HUES64 (cell line): Measurements from ENCODE around the gene LAMA2.

Experiments used
- H3K27ac ChIP-seq: 2 replicates; pipeline ENCODE4 v1.7.0; 2013; ENCODE audit warnings: low read depth, low read length, inconsistent platforms
- H3K27me3 ChIP-seq: 2 replicates; pipeline ENCODE4 v1.6.1; 2013; ENCODE audit warnings: mild to moderate bottlenecking, low read length; ENCODE audit not compliant: insufficient read depth
- H3K36me3 ChIP-seq: 2 replicates; pipeline ENCODE4 v1.6.1; 2013; ENCODE audit warnings: mild to moderate bottlenecking, low read length; ENCODE audit not compliant: insufficient read depth
- H3K4me1 ChIP-seq: 2 replicates; pipeline ENCODE4 v1.6.1; 2013; ENCODE audit warnings: mild to moderate bottlenecking, low read length, moderate library complexity; ENCODE audit not compliant: insufficient read depth
- H3K4me3 ChIP-seq: 2 replicates; pipeline ENCODE4 v1.5.1; 2013; ENCODE audit warnings: mild to moderate bottlenecking, low read length, moderate library complexity
- H3K9ac ChIP-seq: 2 replicates; pipeline ENCODE4 v1.6.1; 2013; ENCODE audit warnings: mild to moderate bottlenecking, low read depth, low read length
- H3K9me3 ChIP-seq: 2 replicates; pipeline ENCODE4 v1.6.1; 2013; ENCODE audit warnings: low read depth, low read length; ENCODE audit not compliant: insufficient read depth
- WGBS: fragments of 150-250, 120-280 bp; methylation state at CpG from one replicate; pipeline ENCODE4 v1.1.7; 2013; ENCODE audit warnings: missing lambda C conversion rate; 5-methylcytosine and 5-hydroxymethylcytosine counted together

LAMA2 gene

DNA sequence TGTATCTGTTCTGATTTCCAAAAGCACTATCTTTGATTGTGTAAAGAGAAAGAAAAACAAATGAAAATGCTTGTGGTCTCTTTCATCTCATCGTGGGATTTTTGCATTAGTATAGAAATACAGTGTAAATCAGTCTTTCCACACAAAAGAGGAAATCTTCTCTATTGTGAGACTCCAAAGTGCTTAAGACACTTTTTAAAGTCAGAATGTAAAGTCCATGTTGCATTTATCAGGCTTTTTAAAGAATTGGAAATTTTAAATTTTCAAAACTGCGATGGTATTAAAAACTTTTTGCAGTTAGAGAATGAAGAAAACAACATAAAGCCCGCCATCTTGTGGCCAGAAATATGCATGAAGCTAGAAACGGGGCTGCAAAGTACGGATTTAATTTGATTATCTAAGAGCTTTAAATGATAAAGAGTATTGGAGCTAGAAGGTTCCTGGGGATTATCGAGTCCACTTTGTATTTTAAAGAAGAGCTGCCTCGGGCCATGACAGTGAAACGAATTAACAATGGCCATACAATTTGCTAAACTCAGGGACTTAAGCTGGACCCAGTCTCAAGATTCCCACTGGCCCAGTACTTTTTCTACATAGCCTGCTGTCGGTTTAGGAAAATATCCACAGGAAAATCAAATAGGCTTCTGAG, 487.5 kb downstream of the LAMA2 start:
- 13% methylated on average over 8 of the region's 9 CpGs for WGBS
- H3K4me1 ChIP-seq: peaks cover 11% of the 10 kb centered on the region

GRCh38 chr6:129381885-129382284, 498.9 kb downstream of the LAMA2 start:
- 90% methylated on average over 2 of the region's 2 CpGs for WGBS
- no peak overlapping the region for H3K27ac ChIP-seq
- H3K9me3 ChIP-seq: no peaks in the 10 kb centered on the region
- H3K9ac ChIP-seq: no peak overlapping the region
- no peaks in the 10 kb centered on the region for H3K27me3 ChIP-seq
- no peaks in the 10 kb centered on the region for H3K36me3 ChIP-seq
- H3K4me3 ChIP-seq: no peak overlapping the region
- no peaks in the 10 kb centered on the region for H3K4me1 ChIP-seq

More for the DNA sequence above, 487.5 kb downstream of the LAMA2 start:
- Histone ChIP-seq H3K27ac (no peak overlapping the region), H3K27me3 (no peaks in the 10 kb centered on the region), H3K9ac (no peak overlapping the region), H3K36me3 (no peaks in the 10 kb centered on the region), H3K4me3 (no peak overlapping the region), H3K9me3 (no peaks in the 10 kb centered on the region)

- 95% methylated on average over 7 of the region's 7 CpGs for WGBS
- H3K9ac ChIP-seq: no peak overlapping the region
- H3K4me1 ChIP-seq: no peaks in the 10 kb centered on the region
- H3K27me3 ChIP-seq: no peaks in the 10 kb centered on the region
- no peaks in the 10 kb centered on the region for H3K9me3 ChIP-seq
- H3K4me3 ChIP-seq: no peak overlapping the region
- no peak overlapping the region for H3K27ac ChIP-seq
- no peaks in the 10 kb centered on the region for H3K36me3 ChIP-seq
Measured at GRCh38 chr6:129382916-129383315, 500.0 kb downstream of the LAMA2 start.

DNA sequence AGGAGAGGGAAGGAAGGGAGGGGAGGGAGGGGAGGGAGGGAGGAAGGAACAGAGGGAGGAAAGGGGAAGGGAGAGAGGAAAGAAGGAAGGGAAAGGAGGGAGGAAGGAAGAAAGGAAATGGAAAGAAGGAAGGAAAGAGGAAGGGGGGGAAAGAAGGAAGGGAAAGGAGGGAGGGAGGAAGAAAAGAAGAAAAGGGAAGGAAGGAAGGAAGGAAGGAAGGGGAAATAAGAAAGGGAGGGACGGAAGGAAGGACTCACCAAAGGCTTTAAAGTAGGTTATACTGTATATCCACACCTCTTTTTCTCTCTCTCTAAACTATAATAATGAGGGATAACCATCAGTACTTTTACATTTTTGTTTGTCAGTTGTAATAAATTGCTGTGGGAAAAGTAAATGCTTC, 502.2 kb downstream of the LAMA2 start:
- Histone ChIP-seq H3K27me3 (no peaks in the 10 kb centered on the region), H3K27ac (no peak overlapping the region), H3K36me3 (no peaks in the 10 kb centered on the region), H3K9me3 (no peaks in the 10 kb centered on the region), H3K4me3 (no peak overlapping the region), H3K9ac (no peak overlapping the region), H3K4me1 (no peaks in the 10 kb centered on the region)
- WGBS: no CpG with 5 or more reads among the region's 1 CpG

DNA sequence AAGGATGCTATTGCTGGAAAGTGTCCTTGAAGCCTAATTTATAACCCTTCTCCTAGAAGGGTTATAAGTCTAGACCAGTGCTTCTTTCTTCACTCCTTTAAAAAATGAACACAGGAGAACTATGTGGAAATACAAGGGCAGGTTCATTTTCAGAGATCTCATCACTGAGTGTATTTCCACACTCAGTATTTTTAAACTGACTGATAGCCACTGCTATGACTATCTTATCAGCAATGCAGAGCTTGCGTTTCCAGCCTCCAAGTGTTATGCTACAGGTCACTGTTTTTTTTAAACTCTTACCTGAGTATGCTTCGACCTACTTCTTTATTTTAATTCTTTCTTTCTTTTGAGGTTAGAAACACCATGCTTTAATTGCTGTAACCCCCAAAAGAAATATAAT, 508.0 kb downstream of the LAMA2 start:
- no peaks in the 10 kb centered on the region for H3K4me1 ChIP-seq
- no peak overlapping the region for H3K27ac ChIP-seq
- no peak overlapping the region for H3K9ac ChIP-seq
- 81% methylated on average over 2 of the region's 2 CpGs for WGBS
- H3K36me3 ChIP-seq: no peaks in the 10 kb centered on the region
- no peaks in the 10 kb centered on the region for H3K27me3 ChIP-seq
- H3K4me3 ChIP-seq: no peak overlapping the region
- H3K9me3 ChIP-seq: no peaks in the 10 kb centered on the region

- Histone ChIP-seq H3K9me3 (no peaks in the 10 kb centered on the region), H3K27me3 (no peaks in the 10 kb centered on the region), H3K36me3 (no peaks in the 10 kb centered on the region), H3K9ac (no peak overlapping the region), H3K4me3 (no peak overlapping the region), H3K27ac (no peak overlapping the region), H3K4me1 (no peaks in the 10 kb centered on the region)
- WGBS: 100% methylated on average over 2 of the region's 2 CpGs
Measured at GRCh38 chr6:129393654-129394053, 510.7 kb downstream of the LAMA2 start.

- no peaks in the 10 kb centered on the region for H3K4me1 ChIP-seq
- no peaks in the 10 kb centered on the region for H3K27me3 ChIP-seq
- no peak overlapping the region for H3K4me3 ChIP-seq
- H3K9ac ChIP-seq: no peak overlapping the region
- no peaks in the 10 kb centered on the region for H3K9me3 ChIP-seq
- 95% methylated on average over 2 of the region's 4 CpGs for WGBS
- H3K36me3 ChIP-seq: no peaks in the 10 kb centered on the region
- H3K27ac ChIP-seq: no peak overlapping the region
Measured at GRCh38 chr6:129398764-129399163, 515.8 kb downstream of the LAMA2 start.

- no peaks in the 10 kb centered on the region for H3K9me3 ChIP-seq
- H3K9ac ChIP-seq: no peak overlapping the region
- no peaks in the 10 kb centered on the region for H3K4me1 ChIP-seq
- H3K27ac ChIP-seq: no peak overlapping the region
- H3K4me3 ChIP-seq: no peak overlapping the region
- no peaks in the 10 kb centered on the region for H3K27me3 ChIP-seq
- 69% methylated on average over 1 of the region's 1 CpG for WGBS
- no peaks in the 10 kb centered on the region for H3K36me3 ChIP-seq
Measured at GRCh38 chr6:129402244-129402643, 519.3 kb downstream of the LAMA2 start.

DNA sequence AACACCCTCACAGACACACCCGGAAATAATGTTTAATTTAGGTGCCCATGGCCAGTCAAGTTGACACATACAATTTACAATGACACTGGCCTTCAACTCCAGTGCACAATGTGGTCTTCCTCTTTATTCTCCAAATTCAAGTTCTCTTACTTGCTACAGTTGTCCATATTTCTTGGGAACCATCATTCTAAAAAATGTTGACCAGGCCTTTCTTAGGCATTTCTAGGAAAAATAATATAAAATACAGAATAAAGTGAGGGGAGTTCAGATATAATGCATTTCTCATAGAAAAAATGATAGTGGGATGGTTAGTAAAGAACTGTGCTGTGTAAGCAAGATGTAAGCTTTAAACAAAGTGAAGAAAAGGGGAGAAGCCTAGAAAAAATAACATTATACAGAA, 528.2 kb downstream of the LAMA2 start:
- H3K4me3 ChIP-seq: no peak overlapping the region
- no peaks in the 10 kb centered on the region for H3K36me3 ChIP-seq
- H3K4me1 ChIP-seq: no peaks in the 10 kb centered on the region
- no peaks in the 10 kb centered on the region for H3K27me3 ChIP-seq
- no peak overlapping the region for H3K9ac ChIP-seq
- no peak overlapping the region for H3K27ac ChIP-seq
- WGBS: 89% methylated on average over 1 of the region's 1 CpG
- H3K9me3 ChIP-seq: no peaks in the 10 kb centered on the region

DNA sequence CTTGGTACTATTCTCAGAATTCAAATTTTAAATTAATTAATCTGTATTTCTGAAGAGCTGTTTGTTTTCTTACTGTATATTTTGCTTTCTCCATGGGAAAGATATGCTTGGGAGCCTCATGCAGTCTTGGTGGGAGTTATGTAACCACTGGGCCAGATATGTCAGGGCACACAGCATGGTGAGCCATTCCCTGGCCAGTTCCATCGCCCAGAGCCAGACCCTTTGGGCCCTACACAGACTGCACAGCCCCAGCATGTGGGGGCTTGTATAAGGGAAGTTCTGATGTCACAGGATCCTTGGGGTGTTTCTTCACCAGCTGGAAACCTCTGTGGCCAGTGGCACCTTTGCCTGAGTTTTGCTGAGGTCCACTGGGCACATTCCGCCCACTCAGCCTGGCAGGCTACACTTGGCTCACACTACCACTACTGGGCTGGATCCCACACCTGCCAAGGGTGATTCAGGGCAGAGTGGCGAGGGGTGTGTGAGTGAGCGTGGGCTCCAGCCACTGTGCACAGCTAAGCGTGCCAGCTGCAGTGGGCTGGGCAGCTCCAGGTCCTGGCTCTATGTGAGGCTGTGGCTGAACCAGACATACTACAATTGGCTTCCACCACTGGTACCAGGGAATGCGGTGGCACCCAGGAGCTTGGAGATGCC, 533.5 kb downstream of the LAMA2 start:
- Histone ChIP-seq H3K27ac (no peak overlapping the region), H3K4me1 (no peaks in the 10 kb centered on the region), H3K4me3 (no peak overlapping the region), H3K27me3 (no peaks in the 10 kb centered on the region), H3K9me3 (no peaks in the 10 kb centered on the region), H3K36me3 (no peaks in the 10 kb centered on the region), H3K9ac (no peak overlapping the region)
- 99% methylated on average over 6 of the region's 6 CpGs for WGBS

DNA sequence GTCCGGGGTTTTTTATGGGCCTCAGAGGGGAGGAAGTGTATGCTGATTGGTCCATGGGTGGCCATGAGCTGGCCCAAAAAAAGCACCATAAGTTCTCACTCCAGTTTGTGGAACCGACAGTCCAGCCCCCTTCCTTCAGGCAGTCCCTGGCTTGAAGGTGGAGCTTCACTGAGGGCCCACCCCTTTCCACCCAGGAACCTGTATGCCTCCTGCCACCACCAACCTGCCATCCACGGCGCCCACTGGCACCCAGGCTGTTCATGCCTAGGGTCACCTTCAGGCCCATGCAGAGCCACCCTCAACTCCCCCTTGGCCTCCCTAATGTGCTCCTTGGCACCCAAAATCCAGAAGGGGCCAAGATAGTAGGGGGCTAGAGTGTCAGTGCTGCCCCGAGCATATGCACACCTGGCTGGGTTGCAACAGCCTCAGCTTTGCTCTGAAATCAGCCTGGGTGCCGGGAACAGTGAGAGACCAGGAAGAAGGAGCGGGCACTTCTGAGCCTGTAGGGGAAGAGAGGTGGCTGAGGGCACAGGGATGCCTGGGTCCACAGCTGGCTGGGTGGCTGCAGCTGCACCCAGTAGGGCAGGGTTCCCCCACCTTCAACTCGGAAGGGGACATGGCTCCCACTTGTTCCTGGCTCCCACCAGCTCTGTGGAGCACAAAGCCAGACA, 534.6 kb downstream of the LAMA2 start:
- Histone ChIP-seq H3K9ac (no peak overlapping the region), H3K36me3 (no peaks in the 10 kb centered on the region), H3K9me3 (no peaks in the 10 kb centered on the region), H3K27me3 (no peaks in the 10 kb centered on the region), H3K4me1 (no peaks in the 10 kb centered on the region), H3K4me3 (no peak overlapping the region), H3K27ac (no peak overlapping the region)
- WGBS: 95% methylated on average over 8 of the region's 8 CpGs
